Cardiac ventricle fibroblast (primary cell): ENCODE results near the gene TRIM45. TPM values are rescaled to one million over a fixed set of nuclear protein-coding genes. Genes with fewer than 3 reads are reported as not detected.

Source experiments
- total RNA-seq: library from RNA; depleted of rRNA; stranded (reverse); fragments of >200 nt; gene quantifications from 2 replicates; pipeline ENCODE4 v1.2.3, GENCODE V29; 2015

Gene TRIM45, protein sequence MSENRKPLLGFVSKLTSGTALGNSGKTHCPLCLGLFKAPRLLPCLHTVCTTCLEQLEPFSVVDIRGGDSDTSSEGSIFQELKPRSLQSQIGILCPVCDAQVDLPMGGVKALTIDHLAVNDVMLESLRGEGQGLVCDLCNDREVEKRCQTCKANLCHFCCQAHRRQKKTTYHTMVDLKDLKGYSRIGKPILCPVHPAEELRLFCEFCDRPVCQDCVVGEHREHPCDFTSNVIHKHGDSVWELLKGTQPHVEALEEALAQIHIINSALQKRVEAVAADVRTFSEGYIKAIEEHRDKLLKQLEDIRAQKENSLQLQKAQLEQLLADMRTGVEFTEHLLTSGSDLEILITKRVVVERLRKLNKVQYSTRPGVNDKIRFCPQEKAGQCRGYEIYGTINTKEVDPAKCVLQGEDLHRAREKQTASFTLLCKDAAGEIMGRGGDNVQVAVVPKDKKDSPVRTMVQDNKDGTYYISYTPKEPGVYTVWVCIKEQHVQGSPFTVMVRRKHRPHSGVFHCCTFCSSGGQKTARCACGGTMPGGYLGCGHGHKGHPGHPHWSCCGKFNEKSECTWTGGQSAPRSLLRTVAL
- 2.2 TPM in 2 replicates for total RNA-seq

DNA sequence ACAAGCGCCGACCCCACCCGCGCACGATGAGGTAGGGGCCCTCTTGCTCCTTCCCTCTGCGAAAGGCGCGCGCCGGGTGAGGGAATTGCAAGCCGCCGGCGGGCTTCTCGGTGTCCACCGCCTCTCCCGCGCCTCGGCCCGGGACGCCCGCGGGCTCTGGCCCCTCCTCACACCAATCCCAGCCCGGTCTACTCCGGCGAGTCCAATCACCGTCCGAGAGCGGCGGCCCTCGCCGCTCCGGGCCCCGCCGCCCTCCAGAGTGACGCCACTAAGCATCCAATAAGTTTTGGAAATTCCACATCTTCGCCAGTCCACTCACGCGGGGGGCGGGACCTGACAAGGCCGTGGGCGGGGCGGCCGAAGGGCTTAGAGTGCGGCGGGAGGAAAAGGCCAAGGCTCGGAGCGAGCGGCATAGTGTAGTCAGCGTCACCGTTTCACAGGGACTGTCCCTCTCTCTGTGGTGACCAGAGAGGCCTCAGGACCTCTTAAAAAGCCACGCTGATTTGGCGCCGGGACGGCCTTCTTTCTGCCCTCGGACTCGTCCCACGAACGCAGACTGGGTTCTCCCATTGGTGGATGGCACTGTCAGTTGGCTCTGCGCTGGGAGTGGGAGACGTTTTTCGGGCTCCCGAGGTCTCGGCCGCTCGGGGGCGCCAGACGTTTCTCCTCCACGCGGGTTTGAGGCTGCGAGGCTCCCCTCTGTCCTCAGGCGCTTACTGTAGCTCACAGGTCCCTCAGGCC, at the start of gene TRIM45:
TSS of gene TRIM45 (minus strand) at position 161 of the 741 bp plus-strand sequence. CDS start 548 bp downstream, outside the sequence.

Other genes starting within 250 kb of the TRIM45 start
- 83.1 and 87.2 TPM in 2 replicates for gene PTGFRN, start 211.8 kb downstream of the TRIM45 start, total RNA-seq
- gene CD101, start 120.0 kb downstream of the TRIM45 start, total RNA-seq = 0.49 and 0.56 TPM in 2 replicates
- gene TTF2, start 61.4 kb downstream of the TRIM45 start, total RNA-seq = 12.6 and 14.8 TPM in 2 replicates
- gene VTCN1, start 89.2 kb upstream of the TRIM45 start, total RNA-seq = not detected in 2 replicates
- gene MAN1A2, start 245.7 kb upstream of the TRIM45 start, total RNA-seq = 26.3 and 31.3 TPM in 2 replicates